ENCODE measurements around the gene PLCB1.

GRCh38 chr20:8262721-8263120 lies 130.7 kb downstream of the PLCB1 start:
- no peak for TF ChIP-seq EZH2 (IDR thresholded peaks at IDR 0.05; ENCODE audit: borderline replicate concordance)
- TF ChIP-seq, protein P1, sequence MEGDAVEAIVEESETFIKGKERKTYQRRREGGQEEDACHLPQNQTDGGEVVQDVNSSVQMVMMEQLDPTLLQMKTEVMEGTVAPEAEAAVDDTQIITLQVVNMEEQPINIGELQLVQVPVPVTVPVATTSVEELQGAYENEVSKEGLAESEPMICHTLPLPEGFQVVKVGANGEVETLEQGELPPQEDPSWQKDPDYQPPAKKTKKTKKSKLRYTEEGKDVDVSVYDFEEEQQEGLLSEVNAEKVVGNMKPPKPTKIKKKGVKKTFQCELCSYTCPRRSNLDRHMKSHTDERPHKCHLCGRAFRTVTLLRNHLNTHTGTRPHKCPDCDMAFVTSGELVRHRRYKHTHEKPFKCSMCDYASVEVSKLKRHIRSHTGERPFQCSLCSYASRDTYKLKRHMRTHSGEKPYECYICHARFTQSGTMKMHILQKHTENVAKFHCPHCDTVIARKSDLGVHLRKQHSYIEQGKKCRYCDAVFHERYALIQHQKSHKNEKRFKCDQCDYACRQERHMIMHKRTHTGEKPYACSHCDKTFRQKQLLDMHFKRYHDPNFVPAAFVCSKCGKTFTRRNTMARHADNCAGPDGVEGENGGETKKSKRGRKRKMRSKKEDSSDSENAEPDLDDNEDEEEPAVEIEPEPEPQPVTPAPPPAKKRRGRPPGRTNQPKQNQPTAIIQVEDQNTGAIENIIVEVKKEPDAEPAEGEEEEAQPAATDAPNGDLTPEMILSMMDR (IDR thresholded peaks at IDR 0.05; ENCODE audit: poor library complexity): no peak
- TF ChIP-seq EZH2phosphoT487 (IDR thresholded peaks at IDR 0.05; ENCODE audit: low read depth, severe bottlenecking, unreplicated experiment): no peak

All from hepatocyte (in vitro differentiated cells).